Measurements from ENCODE around the gene WTIP.

DNA sequence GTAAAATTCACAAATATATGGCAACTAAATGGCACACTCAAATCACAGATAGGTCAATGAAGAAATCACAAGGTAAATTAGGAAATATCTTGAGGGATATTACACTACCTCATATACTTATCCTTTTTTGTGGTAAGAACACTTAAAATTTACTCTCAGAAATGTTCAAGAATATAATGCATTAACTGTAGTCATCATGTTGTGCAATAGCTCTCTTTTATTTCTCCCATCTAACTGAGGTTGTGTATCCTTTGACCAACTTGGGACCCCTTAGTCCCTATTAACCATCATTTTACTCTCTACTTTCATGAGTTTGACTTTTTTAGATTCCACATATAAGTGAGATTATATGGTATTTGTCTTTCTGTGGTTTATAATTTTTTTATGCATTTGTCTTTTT, 52.6 kb downstream of the WTIP start:
- TF ChIP-seq, protein P1, sequence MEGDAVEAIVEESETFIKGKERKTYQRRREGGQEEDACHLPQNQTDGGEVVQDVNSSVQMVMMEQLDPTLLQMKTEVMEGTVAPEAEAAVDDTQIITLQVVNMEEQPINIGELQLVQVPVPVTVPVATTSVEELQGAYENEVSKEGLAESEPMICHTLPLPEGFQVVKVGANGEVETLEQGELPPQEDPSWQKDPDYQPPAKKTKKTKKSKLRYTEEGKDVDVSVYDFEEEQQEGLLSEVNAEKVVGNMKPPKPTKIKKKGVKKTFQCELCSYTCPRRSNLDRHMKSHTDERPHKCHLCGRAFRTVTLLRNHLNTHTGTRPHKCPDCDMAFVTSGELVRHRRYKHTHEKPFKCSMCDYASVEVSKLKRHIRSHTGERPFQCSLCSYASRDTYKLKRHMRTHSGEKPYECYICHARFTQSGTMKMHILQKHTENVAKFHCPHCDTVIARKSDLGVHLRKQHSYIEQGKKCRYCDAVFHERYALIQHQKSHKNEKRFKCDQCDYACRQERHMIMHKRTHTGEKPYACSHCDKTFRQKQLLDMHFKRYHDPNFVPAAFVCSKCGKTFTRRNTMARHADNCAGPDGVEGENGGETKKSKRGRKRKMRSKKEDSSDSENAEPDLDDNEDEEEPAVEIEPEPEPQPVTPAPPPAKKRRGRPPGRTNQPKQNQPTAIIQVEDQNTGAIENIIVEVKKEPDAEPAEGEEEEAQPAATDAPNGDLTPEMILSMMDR (IDR thresholded peaks at IDR 0.05 in 8 of 11, conservative IDR thresholded peaks at IDR 0.05 in 3 of 11) = no peak
- TF ChIP-seq POLR2A (IDR thresholded peaks at IDR 0.05) (no peak), POLR2AphosphoS5 (IDR thresholded peaks at IDR 0.05) (no peak)

Data from spleen (tissue), 7 donors.